ENCODE measurements around the gene CAVIN3. TPM values are rescaled to one million over a fixed set of nuclear protein-coding genes. Genes with fewer than 3 reads are reported as not detected.
A peak's percentile ranks its signal among the peaks of the same experiment; 100 is the strongest.

Gene CAVIN3
- total and polyA plus RNA-seq, 8 donors: 19.0 to 87.4 (median 34.2) TPM

GRCh38 chr11:6332066-6332465 is 11.8 kb upstream of the CAVIN3 start:
- intact Hi-C loops (cut with DNase I): no loop called here
- DNase-seq (no peak), ATAC-seq (no peak)
- Histone ChIP-seq H3K4me1 (peaks cover 0 to 2% of the 10 kb centered on the region in 2 donors), H3K36me3 (no peaks in the 10 kb centered on the region), H3K4me3 (no peak overlapping the region), H3K9me3 (no peaks in the 10 kb centered on the region), H3K27ac (no peak overlapping the region), H3K27me3 (no peaks in the 10 kb centered on the region)
- no peak for TF ChIP-seq CTCF (IDR thresholded peaks at IDR 0.05)

- ATAC-seq: no peak
- Histone ChIP-seq H3K27me3 (no peaks in the 10 kb centered on the region), H3K4me1 (no peaks in the 10 kb centered on the region), H3K27ac (no peak overlapping the region), H3K9me3 (no peaks in the 10 kb centered on the region), H3K36me3 (no peaks in the 10 kb centered on the region), H3K4me3 (no peak overlapping the region)
- TF ChIP-seq CTCF (IDR thresholded peaks at IDR 0.05): no peak
- intact Hi-C loops (cut with DNase I): no loop called here
- no peak for DNase-seq
Observed at GRCh38 chr11:6328321-6328720, 8.0 kb upstream of the CAVIN3 start.

GRCh38 chr11:6327806-6328205 is 7.5 kb upstream of the CAVIN3 start:
- no peaks in the 10 kb centered on the region for H3K36me3 ChIP-seq
- no peaks in the 10 kb centered on the region for H3K9me3 ChIP-seq
- TF ChIP-seq CTCF (IDR thresholded peaks at IDR 0.05): no peak
- H3K27ac ChIP-seq: no peak overlapping the region
- H3K27me3 ChIP-seq: no peaks in the 10 kb centered on the region
- no peak for DNase-seq
- intact Hi-C loops (cut with DNase I): no loop called here
- H3K4me3 ChIP-seq: no peak overlapping the region
- H3K4me1 ChIP-seq: no peaks in the 10 kb centered on the region
- no peak for ATAC-seq

- Histone ChIP-seq H3K4me1 (peaks cover 0 to 7% of the 10 kb centered on the region in 2 donors), H3K4me3 (no peak overlapping the region), H3K27me3 (no peaks in the 10 kb centered on the region), H3K27ac (peak overlapping the region in 1 of 2 donors; percentile 53), H3K9me3 (no peaks in the 10 kb centered on the region), H3K36me3 (no peaks in the 10 kb centered on the region)
- intact Hi-C loops (cut with DNase I): no loop called here
- no peak for TF ChIP-seq CTCF (IDR thresholded peaks at IDR 0.05)
- DNase-seq: no peak
- ATAC-seq: no peak
Observed at GRCh38 chr11:6326985-6327384, 6.7 kb upstream of the CAVIN3 start.

- DNase-seq: no peak
- intact Hi-C loops (cut with DNase I): no loop called here
- Histone ChIP-seq H3K9me3 (no peaks in the 10 kb centered on the region), H3K36me3 (no peaks in the 10 kb centered on the region), H3K4me3 (no peak overlapping the region), H3K27ac (peak overlapping the region; percentile 33 to 53), H3K4me1 (peaks cover 0 to 13% of the 10 kb centered on the region in 2 donors), H3K27me3 (no peaks in the 10 kb centered on the region)
- no peak for TF ChIP-seq CTCF (IDR thresholded peaks at IDR 0.05)
- ATAC-seq: no peak
Observed at GRCh38 chr11:6326303-6326702, 6.0 kb upstream of the CAVIN3 start.

All from left lung (tissue), 10 donors.